ENCODE data around the gene CSTF3. TPM values are rescaled to one million over a fixed set of nuclear protein-coding genes. Genes with fewer than 3 reads are reported as not detected.

Gene CSTF3
- total and polyA plus RNA-seq, 9 of the 15 experiments (the other 6 are each of a cell fraction or from before 2014, with no cell fraction given) = 37.0 to 111 (median 61.0) TPM

DNA sequence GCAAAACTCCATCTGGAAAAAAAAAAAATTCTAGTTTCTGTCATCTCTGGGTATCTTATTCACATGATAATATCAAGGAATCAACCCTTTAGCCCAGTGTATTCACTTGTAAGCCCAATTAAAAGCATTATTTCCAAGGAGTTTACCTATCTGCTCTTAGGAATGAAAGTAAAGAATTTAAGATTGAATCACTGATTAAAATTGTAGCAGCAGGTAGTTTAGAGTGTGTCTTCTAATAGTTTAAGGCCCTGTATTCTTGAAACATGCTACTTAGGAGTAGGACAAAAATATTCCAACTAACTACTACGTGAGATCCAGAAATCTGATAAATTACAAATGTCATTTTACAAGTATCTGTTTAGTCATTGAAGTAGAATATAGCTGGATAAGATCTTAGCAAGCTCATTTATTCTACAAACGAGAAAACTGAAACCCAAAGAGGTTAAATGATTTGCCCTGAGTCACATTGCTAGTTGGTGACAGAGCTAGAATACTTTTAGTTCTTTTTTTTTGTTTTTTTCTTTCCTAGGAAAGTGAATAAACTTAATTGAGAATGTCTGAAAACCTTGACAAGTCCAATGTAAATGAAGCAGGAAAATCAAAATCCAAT, 118.0 kb downstream of the CSTF3 start (continued):
- TF ChIP-seq CEBPG (CRISPR knock-in tag; IDR thresholded peaks at IDR 0.05) = no peak
- TF ChIP-seq CEBPG (tag; conservative IDR thresholded peaks at IDR 0.05 in 1 of 2, IDR thresholded peaks at IDR 0.05 in 1 of 2) = no peak
- no peak for TF ChIP-seq ETV5 (CRISPR knock-in tag; IDR thresholded peaks at IDR 0.05; ENCODE audit: low read depth)
- no peak for TF ChIP-seq CBX1 (IDR thresholded peaks at IDR 0.05; ENCODE audit: low read depth)
- no peak for TF ChIP-seq SP1 (CRISPR knock-in tag; IDR thresholded peaks at IDR 0.05)
- TF ChIP-seq, protein P1, sequence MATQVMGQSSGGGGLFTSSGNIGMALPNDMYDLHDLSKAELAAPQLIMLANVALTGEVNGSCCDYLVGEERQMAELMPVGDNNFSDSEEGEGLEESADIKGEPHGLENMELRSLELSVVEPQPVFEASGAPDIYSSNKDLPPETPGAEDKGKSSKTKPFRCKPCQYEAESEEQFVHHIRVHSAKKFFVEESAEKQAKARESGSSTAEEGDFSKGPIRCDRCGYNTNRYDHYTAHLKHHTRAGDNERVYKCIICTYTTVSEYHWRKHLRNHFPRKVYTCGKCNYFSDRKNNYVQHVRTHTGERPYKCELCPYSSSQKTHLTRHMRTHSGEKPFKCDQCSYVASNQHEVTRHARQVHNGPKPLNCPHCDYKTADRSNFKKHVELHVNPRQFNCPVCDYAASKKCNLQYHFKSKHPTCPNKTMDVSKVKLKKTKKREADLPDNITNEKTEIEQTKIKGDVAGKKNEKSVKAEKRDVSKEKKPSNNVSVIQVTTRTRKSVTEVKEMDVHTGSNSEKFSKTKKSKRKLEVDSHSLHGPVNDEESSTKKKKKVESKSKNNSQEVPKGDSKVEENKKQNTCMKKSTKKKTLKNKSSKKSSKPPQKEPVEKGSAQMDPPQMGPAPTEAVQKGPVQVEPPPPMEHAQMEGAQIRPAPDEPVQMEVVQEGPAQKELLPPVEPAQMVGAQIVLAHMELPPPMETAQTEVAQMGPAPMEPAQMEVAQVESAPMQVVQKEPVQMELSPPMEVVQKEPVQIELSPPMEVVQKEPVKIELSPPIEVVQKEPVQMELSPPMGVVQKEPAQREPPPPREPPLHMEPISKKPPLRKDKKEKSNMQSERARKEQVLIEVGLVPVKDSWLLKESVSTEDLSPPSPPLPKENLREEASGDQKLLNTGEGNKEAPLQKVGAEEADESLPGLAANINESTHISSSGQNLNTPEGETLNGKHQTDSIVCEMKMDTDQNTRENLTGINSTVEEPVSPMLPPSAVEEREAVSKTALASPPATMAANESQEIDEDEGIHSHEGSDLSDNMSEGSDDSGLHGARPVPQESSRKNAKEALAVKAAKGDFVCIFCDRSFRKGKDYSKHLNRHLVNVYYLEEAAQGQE (IDR thresholded peaks at IDR 0.05; ENCODE audit: borderline replicate concordance) = no peak
- TF ChIP-seq, protein P1 (CRISPR knock-in tag; IDR thresholded peaks at IDR 0.05; ENCODE audit: low read depth) = no peak
- TF ChIP-seq HCFC1 (IDR thresholded peaks at IDR 0.05; ENCODE audit: low read depth, low read length) = no peak
- TF ChIP-seq, protein P2, sequence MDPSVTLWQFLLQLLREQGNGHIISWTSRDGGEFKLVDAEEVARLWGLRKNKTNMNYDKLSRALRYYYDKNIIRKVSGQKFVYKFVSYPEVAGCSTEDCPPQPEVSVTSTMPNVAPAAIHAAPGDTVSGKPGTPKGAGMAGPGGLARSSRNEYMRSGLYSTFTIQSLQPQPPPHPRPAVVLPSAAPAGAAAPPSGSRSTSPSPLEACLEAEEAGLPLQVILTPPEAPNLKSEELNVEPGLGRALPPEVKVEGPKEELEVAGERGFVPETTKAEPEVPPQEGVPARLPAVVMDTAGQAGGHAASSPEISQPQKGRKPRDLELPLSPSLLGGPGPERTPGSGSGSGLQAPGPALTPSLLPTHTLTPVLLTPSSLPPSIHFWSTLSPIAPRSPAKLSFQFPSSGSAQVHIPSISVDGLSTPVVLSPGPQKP (CRISPR knock-in tag; IDR thresholded peaks at IDR 0.05) = no peak
- TF ChIP-seq, protein P3, sequence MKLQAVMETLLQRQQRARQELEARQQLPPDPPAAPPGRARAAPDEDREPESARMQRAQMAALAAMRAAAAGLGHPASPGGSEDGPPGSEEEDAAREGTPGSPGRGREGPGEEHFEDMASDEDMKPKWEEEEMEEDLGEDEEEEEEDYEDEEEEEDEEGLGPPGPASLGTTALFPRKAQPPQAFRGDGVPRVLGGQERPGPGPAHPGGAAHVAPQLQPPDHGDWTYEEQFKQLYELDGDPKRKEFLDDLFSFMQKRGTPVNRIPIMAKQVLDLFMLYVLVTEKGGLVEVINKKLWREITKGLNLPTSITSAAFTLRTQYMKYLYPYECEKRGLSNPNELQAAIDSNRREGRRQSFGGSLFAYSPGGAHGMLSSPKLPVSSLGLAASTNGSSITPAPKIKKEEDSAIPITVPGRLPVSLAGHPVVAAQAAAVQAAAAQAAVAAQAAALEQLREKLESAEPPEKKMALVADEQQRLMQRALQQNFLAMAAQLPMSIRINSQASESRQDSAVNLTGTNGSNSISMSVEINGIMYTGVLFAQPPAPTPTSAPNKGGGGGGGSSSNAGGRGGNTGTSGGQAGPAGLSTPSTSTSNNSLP (IDR thresholded peaks at IDR 0.05; ENCODE audit: borderline replicate concordance, low read depth, low read length) = no peak
- no peak for TF ChIP-seq SMARCE1 (IDR thresholded peaks at IDR 0.05)
- TF ChIP-seq ZZZ3 (IDR thresholded peaks at IDR 0.05) = no peak
- TF ChIP-seq, protein P4, sequence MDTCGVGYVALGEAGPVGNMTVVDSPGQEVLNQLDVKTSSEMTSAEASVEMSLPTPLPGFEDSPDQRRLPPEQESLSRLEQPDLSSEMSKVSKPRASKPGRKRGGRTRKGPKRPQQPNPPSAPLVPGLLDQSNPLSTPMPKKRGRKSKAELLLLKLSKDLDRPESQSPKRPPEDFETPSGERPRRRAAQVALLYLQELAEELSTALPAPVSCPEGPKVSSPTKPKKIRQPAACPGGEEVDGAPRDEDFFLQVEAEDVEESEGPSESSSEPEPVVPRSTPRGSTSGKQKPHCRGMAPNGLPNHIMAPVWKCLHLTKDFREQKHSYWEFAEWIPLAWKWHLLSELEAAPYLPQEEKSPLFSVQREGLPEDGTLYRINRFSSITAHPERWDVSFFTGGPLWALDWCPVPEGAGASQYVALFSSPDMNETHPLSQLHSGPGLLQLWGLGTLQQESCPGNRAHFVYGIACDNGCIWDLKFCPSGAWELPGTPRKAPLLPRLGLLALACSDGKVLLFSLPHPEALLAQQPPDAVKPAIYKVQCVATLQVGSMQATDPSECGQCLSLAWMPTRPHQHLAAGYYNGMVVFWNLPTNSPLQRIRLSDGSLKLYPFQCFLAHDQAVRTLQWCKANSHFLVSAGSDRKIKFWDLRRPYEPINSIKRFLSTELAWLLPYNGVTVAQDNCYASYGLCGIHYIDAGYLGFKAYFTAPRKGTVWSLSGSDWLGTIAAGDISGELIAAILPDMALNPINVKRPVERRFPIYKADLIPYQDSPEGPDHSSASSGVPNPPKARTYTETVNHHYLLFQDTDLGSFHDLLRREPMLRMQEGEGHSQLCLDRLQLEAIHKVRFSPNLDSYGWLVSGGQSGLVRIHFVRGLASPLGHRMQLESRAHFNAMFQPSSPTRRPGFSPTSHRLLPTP (IDR thresholded peaks at IDR 0.05; ENCODE audit: borderline replicate concordance, extremely low read depth, insufficient read length) = no peak
